ENCODE data around the gene SLC16A10.
A peak's percentile ranks its signal among the peaks of the same experiment; 100 is the strongest.
"Not testable (repeated sequence)": the region's sequence is repeated elsewhere in the genome, so short reads cannot be mapped to it uniquely, and the experiment has no call there.

The SLC16A10 gene

GRCh38 chr6:111091987-111092386 lies 4.7 kb downstream of the SLC16A10 start:
- Histone ChIP-seq H3K27me3 (ENCODE audit: insufficient read depth, low read depth) (no peaks in the 10 kb centered on the region), H3K27ac (no peak overlapping the region), H3K36me3 (ENCODE audit: insufficient read depth) (no peaks in the 10 kb centered on the region), H3K9ac (no peak overlapping the region), H3K79me2 (ENCODE audit: insufficient read depth, low read depth) (no peaks in the 10 kb centered on the region), H4K20me1 (ENCODE audit: insufficient read depth) (no peaks in the 10 kb centered on the region), H2AFZ (ENCODE audit: low read depth) (no peak overlapping the region), H3K4me3 (IDR thresholded peaks at IDR 0.05; ENCODE audit: insufficient read depth, low read depth, low read length) (no peak overlapping the region), H3K4me2 (no peak overlapping the region), H3K4me1 (ENCODE audit: low read depth, poor library complexity, severe bottlenecking) (peaks cover 35% of the 10 kb centered on the region)
- no peak for TF ChIP-seq CTCF (conservative IDR thresholded peaks at IDR 0.05; ENCODE audit: low read depth, low read length)

GRCh38 chr6:111095488-111095887 lies 8.2 kb downstream of the SLC16A10 start:
- not testable (repeated sequence) for H3K4me2 ChIP-seq; H3K9ac ChIP-seq; H2AFZ ChIP-seq (ENCODE audit: low read depth); H3K79me2 ChIP-seq (ENCODE audit: insufficient read depth, low read depth); H3K27me3 ChIP-seq (ENCODE audit: insufficient read depth, low read depth); H3K4me3 ChIP-seq (IDR thresholded peaks at IDR 0.05; ENCODE audit: insufficient read depth, low read depth, low read length); H3K36me3 ChIP-seq (ENCODE audit: insufficient read depth); H4K20me1 ChIP-seq (ENCODE audit: insufficient read depth); H3K27ac ChIP-seq
- peaks cover 25% of the 10 kb centered on the region for H3K4me1 ChIP-seq (ENCODE audit: low read depth, poor library complexity, severe bottlenecking)

GRCh38 chr6:111096246-111096645 lies 8.9 kb downstream of the SLC16A10 start:
- no peaks in the 10 kb centered on the region for H3K27me3 ChIP-seq (ENCODE audit: insufficient read depth, low read depth)
- no peaks in the 10 kb centered on the region for H4K20me1 ChIP-seq (ENCODE audit: insufficient read depth)
- no peak for TF ChIP-seq CTCF (conservative IDR thresholded peaks at IDR 0.05; ENCODE audit: low read depth, low read length)
- no peaks in the 10 kb centered on the region for H3K79me2 ChIP-seq (ENCODE audit: insufficient read depth, low read depth)
- H3K4me2 ChIP-seq: peak overlapping the region; percentile 8; the same call in 1 of the 2 replicates
- H3K9ac ChIP-seq: no peak overlapping the region
- peak overlapping the region; percentile 1; the same call in 1 of the 2 replicates for H3K27ac ChIP-seq
- H3K4me1 ChIP-seq (ENCODE audit: low read depth, poor library complexity, severe bottlenecking): peaks cover 25% of the 10 kb centered on the region
- no peak overlapping the region for H2AFZ ChIP-seq (ENCODE audit: low read depth)
- no peak overlapping the region for H3K4me3 ChIP-seq (IDR thresholded peaks at IDR 0.05; ENCODE audit: insufficient read depth, low read depth, low read length)
- H3K36me3 ChIP-seq (ENCODE audit: insufficient read depth): no peaks in the 10 kb centered on the region

GRCh38 chr6:111098597-111098996 lies 11.3 kb downstream of the SLC16A10 start:
- no peak overlapping the region for H2AFZ ChIP-seq (ENCODE audit: low read depth)
- H3K4me2 ChIP-seq: no peak overlapping the region
- TF ChIP-seq CTCF (conservative IDR thresholded peaks at IDR 0.05; ENCODE audit: low read depth, low read length): no peak
- H3K79me2 ChIP-seq (ENCODE audit: insufficient read depth, low read depth): no peaks in the 10 kb centered on the region
- H3K36me3 ChIP-seq (ENCODE audit: insufficient read depth): no peaks in the 10 kb centered on the region
- no peak overlapping the region for H3K27ac ChIP-seq
- no peaks in the 10 kb centered on the region for H4K20me1 ChIP-seq (ENCODE audit: insufficient read depth)
- H3K27me3 ChIP-seq (ENCODE audit: insufficient read depth, low read depth): no peaks in the 10 kb centered on the region
- no peak overlapping the region for H3K4me3 ChIP-seq (IDR thresholded peaks at IDR 0.05; ENCODE audit: insufficient read depth, low read depth, low read length)
- H3K4me1 ChIP-seq (ENCODE audit: low read depth, poor library complexity, severe bottlenecking): peaks cover 25% of the 10 kb centered on the region
- no peak overlapping the region for H3K9ac ChIP-seq

GRCh38 chr6:111101987-111102386 lies 14.7 kb downstream of the SLC16A10 start:
- no peak overlapping the region for H3K4me3 ChIP-seq (IDR thresholded peaks at IDR 0.05; ENCODE audit: insufficient read depth, low read depth, low read length)
- no peaks in the 10 kb centered on the region for H4K20me1 ChIP-seq (ENCODE audit: insufficient read depth)
- no peak for TF ChIP-seq CTCF (conservative IDR thresholded peaks at IDR 0.05; ENCODE audit: low read depth, low read length)
- H3K9ac ChIP-seq: no peak overlapping the region
- no peak overlapping the region for H3K4me2 ChIP-seq
- no peaks in the 10 kb centered on the region for H3K27me3 ChIP-seq (ENCODE audit: insufficient read depth, low read depth)
- H3K36me3 ChIP-seq (ENCODE audit: insufficient read depth): no peaks in the 10 kb centered on the region
- peaks cover 5% of the 10 kb centered on the region for H3K4me1 ChIP-seq (ENCODE audit: low read depth, poor library complexity, severe bottlenecking)
- H3K79me2 ChIP-seq (ENCODE audit: insufficient read depth, low read depth): no peaks in the 10 kb centered on the region
- H2AFZ ChIP-seq (ENCODE audit: low read depth): no peak overlapping the region
- H3K27ac ChIP-seq: no peak overlapping the region
